K562 (cell line): ENCODE data around the gene NFIC.
A peak's percentile ranks its signal among the peaks of the same experiment; 100 is the strongest.

Source experiments
- ADNP ChIP-seq: fragments of 200-800 bp; sonication (Bioruptor generic); IDR thresholded peaks from 2 replicates; pipeline ENCODE4 v1.6.1; 2016; ENCODE audit warnings: missing genetic modification characterization, missing compliant biosample characterization
- BHLHE40 ChIP-seq: IDR thresholded peaks from 2 replicates; pipeline ENCODE4 v1.6.1; 2011; ENCODE audit warnings: low read length, improper control_type of control experiment
- BRCA1 ChIP-seq, 2 experiments: fragments of 450-650 bp in 1 of 2; sonication (generic) in 1 of 2; formaldehyde crosslinking in 1 of 2; IDR thresholded peaks; 2 replicates each; pipeline versions ENCODE4 v1.5.0 to v1.6.1; 2017 to 2020; ENCODE audit warnings: mild to moderate bottlenecking in 1 of 2, missing genetic modification reagents in 1 of 2
- CTCF ChIP-seq, 3 experiments: IDR thresholded peaks in 2 of 3; conservative IDR thresholded peaks in 1 of 3; 2 replicates each; pipeline ENCODE4 v1.5.1; 2011 to 2012; ENCODE audit warnings: low read length in 3 of 3, mild to moderate bottlenecking in 3 of 3, control low read depth in 2 of 3, improper control_type of control experiment in 1 of 3, inconsistent platforms in 1 of 3, low read depth in 1 of 3, mixed read lengths in 1 of 3, moderate library complexity in 1 of 3; ENCODE audit not compliant: insufficient read depth in 2 of 3
- ETS1 ChIP-seq: conservative IDR thresholded peaks from 2 replicates; pipeline ENCODE4 v1.6.1; 2011; ENCODE audit warnings: low read depth, mild to moderate bottlenecking, low read length; ENCODE audit not compliant: control insufficient read depth
- HNRNPL ChIP-seq: fragments of 200-400 bp; formaldehyde crosslinking; IDR thresholded peaks from 2 replicates; pipeline ENCODE4 v1.6.1; 2017; ENCODE audit warnings: low read depth, mild to moderate bottlenecking, low read length
- MTA1 ChIP-seq: fragments of 450-650 bp; IDR thresholded peaks from 2 replicates; pipeline ENCODE4 v1.6.1; 2017; ENCODE audit warnings: borderline replicate concordance
- RBM39 ChIP-seq: fragments of 200-400 bp; formaldehyde crosslinking; optimal IDR thresholded peaks from 2 replicates; pipeline ENCODE3; 2018; ENCODE audit warnings: low read depth, low read length
- SP2 ChIP-seq: IDR thresholded peaks from 2 replicates; pipeline ENCODE4 v1.6.1; 2011; ENCODE audit warnings: mild to moderate bottlenecking, low read depth, low read length, moderate library complexity; ENCODE audit not compliant: poor library complexity, severe bottlenecking; ENCODE audit errors: extremely low read depth
- TCF7 ChIP-seq: sonication (generic); IDR thresholded peaks from 2 replicates; pipeline ENCODE4 v1.6.1; 2016; ENCODE audit warnings: antibody characterized with exemption, borderline replicate concordance
- ZNF3 ChIP-seq: fragments of 250-450 bp; sonication (Bioruptor Pico); IDR thresholded peaks from 2 replicates; pipeline ENCODE4 v1.5.0; 2021; ENCODE audit warnings: mild to moderate bottlenecking, moderate library complexity
- ZNF609 ChIP-seq: sonication (generic); formaldehyde crosslinking; IDR thresholded peaks from 2 replicates; pipeline ENCODE4 v1.8.1; 2023; ENCODE audit warnings: missing genetic modification reagents, mild to moderate bottlenecking, borderline replicate concordance

GRCh38 chr19:3343619-3344502, 22.5 kb upstream of the NFIC start:
- peak; percentile 71; the same call in 1 of the 2 replicates for TF ChIP-seq ADNP
- TF ChIP-seq CTCF (IDR thresholded peaks at IDR 0.05 in 2 of 3, conservative IDR thresholded peaks at IDR 0.05 in 1 of 3; ENCODE audit: insufficient read depth in 2 of 3, low read depth in 1 of 3, low read length in 3 of 3): peak; percentile 9 to 54 (median 36); a peak in 3 of 6 replicates
- no peak for TF ChIP-seq BHLHE40
- TF ChIP-seq ZNF609 (CRISPR knock-in tag): no peak
- no peak for TF ChIP-seq ZNF3
- TF ChIP-seq MTA1: no peak
- no peak for TF ChIP-seq RBM39
- peak; percentile 52 for TF ChIP-seq SP2
- TF ChIP-seq ETS1: no peak
- TF ChIP-seq HNRNPL: no peak
- no peak for TF ChIP-seq BRCA1 (IDR thresholded peaks at IDR 0.05)
- TF ChIP-seq BRCA1 (CRISPR knock-in tag; IDR thresholded peaks at IDR 0.05): no peak
- no peak for TF ChIP-seq TCF7
